PC-3 (cell line): Measurements from ENCODE around the gene ZNF316. TPM values are rescaled to one million over a fixed set of nuclear protein-coding genes. Genes with fewer than 3 reads are reported as not detected.
"Not testable (repeated sequence)": the region's sequence is repeated elsewhere in the genome, so short reads cannot be mapped to it uniquely, and the experiment has no call there.

Experiments
- ATAC-seq: fragments of 200-7000 bp; cut with Tn5 transposase; 2 replicates; pipeline ENCODE4 v1.9.1; 2020; ENCODE audit warnings: mild to moderate bottlenecking, moderate library complexity
- BruUV-seq: library from RNA; stranded (reverse); fragments of 400-500 nt; replicated peaks from 2 replicates; lab custom pipeline; 2021; lab: Mats Ljungman, UMichigan
- CTCF ChIA-PET: fragments of 300-600 bp; sonication (Branson Sonifier 250); formaldehyde crosslinking; loops from one replicate; lab custom pipeline; 2022; ENCODE audit warnings: antibody characterized with exemption; lab: Charles Lee
- POLR2A ChIA-PET: fragments of 300-600 bp; sonication (Branson Sonifier 250); formaldehyde crosslinking; loops from one replicate; lab custom pipeline; 2022; ENCODE audit warnings: antibody characterized with exemption; ENCODE audit not compliant: unreplicated experiment; lab: Charles Lee
- DNase-seq: peaks from one replicate; pipeline ENCODE4 v3.0.0-alpha.2; 2015
- H2AFZ ChIP-seq: fragments of 300-600 bp; sonication (generic); 2 replicates; pipeline ENCODE4 v1.6.0; 2016; ENCODE audit warnings: antibody characterized with exemption, low read length
- H3F3A ChIP-seq: fragments of 300-600 bp; sonication (generic); one replicate; pipeline ENCODE4 v1.6.0; 2017; ENCODE audit warnings: antibody characterized with exemption, low read length, control low read depth, mild to moderate bottlenecking; ENCODE audit not compliant: unreplicated experiment
- H3K27ac ChIP-seq: fragments of 300-600 bp; sonication (generic); 2 replicates; pipeline ENCODE4 v1.5.1; 2016; ENCODE audit warnings: mild to moderate bottlenecking, low read length
- H3K27me3 ChIP-seq: fragments of 300-600 bp; sonication (generic); 2 replicates; pipeline ENCODE4 v1.6.1; 2016; ENCODE audit warnings: low read length, mixed read lengths
- H3K36me3 ChIP-seq: fragments of 300-600 bp; sonication (generic); 2 replicates; pipeline ENCODE4 v1.6.1; 2016; ENCODE audit warnings: low read depth, mixed run types, low read length, mixed read lengths
- H3K4me1 ChIP-seq: fragments of 300-600 bp; sonication (generic); 2 replicates; pipeline ENCODE4 v1.5.1; 2016; ENCODE audit warnings: low read length; ENCODE audit not compliant: insufficient read depth
- H3K4me2 ChIP-seq: fragments of 300-600 bp; sonication (generic); 2 replicates; pipeline ENCODE4 v1.6.0; 2016; ENCODE audit warnings: low read length
- H3K4me3 ChIP-seq: fragments of 300-600 bp; sonication (generic); 2 replicates; pipeline ENCODE4 v1.5.1; 2016; ENCODE audit warnings: mild to moderate bottlenecking, low read length, mixed read lengths
- H3K79me2 ChIP-seq: fragments of 300-600 bp; sonication (generic); 2 replicates; pipeline ENCODE4 v1.6.1; 2017; ENCODE audit warnings: low read length, mixed read lengths
- H3K9ac ChIP-seq: fragments of 300-600 bp; sonication (generic); 2 replicates; pipeline ENCODE4 v1.6.0; 2016; ENCODE audit warnings: mild to moderate bottlenecking, low read length
- H3K9me2 ChIP-seq: fragments of 300-600 bp; sonication (generic); replicated peaks from 2 replicates; pipeline ENCODE4 v1.6.1; 2016; ENCODE audit warnings: mixed run types, low read length, mixed read lengths
- H3K9me3 ChIP-seq: fragments of 300-600 bp; sonication (generic); 2 replicates; pipeline ENCODE4 v1.6.1; 2016; ENCODE audit warnings: low read length, mixed read lengths
- H4K20me1 ChIP-seq: fragments of 300-600 bp; sonication (generic); 2 replicates; pipeline ENCODE4 v1.6.1; 2016; ENCODE audit warnings: low read length, mixed read lengths
- CTCF ChIP-seq: fragments of 300-600 bp; sonication (generic); conservative IDR thresholded peaks from 2 replicates; pipeline ENCODE4 v1.5.1; 2017; ENCODE audit warnings: antibody characterized with exemption, low read depth, mild to moderate bottlenecking, low read length
- EZH2 ChIP-seq: fragments of 300-600 bp; sonication (generic); IDR thresholded peaks from one replicate; pipeline ENCODE4 v1.6.1; 2017; ENCODE audit warnings: antibody characterized with exemption, mild to moderate bottlenecking, low read length; ENCODE audit not compliant: unreplicated experiment
- EZH2phosphoT487 ChIP-seq: fragments of 300-600 bp; sonication (generic); IDR thresholded peaks from 2 replicates; pipeline ENCODE4 v1.6.1; 2018; ENCODE audit warnings: mild to moderate bottlenecking, antibody characterized with exemption, low read length, borderline replicate concordance
- intact Hi-C: fragments of 100-400 bp; cut with micrococcal nuclease; formaldehyde crosslinking; loops from 2 replicates; pipeline ENCODE4 v1.9.0; 2023
- total RNA-seq: library from RNA; depleted of rRNA; stranded (reverse); fragments of >200 nt; gene quantifications from 2 replicates; pipeline ENCODE4 v1.2.3, GENCODE V29; 2014

The ZNF316 gene
- total RNA-seq, 1 experiment from 2014 or later, result 17.5 TPM

GRCh38 chr7:6630007-6630849 lies 6.9 kb upstream of the ZNF316 start:
- Histone ChIP-seq H3K4me3 (no peak overlapping the region), H3K27ac (no peak overlapping the region), H3K79me2 (no peaks in the 10 kb centered on the region), H3K9ac (no peak overlapping the region), H4K20me1 (no peaks in the 10 kb centered on the region), H3K36me3 (no peaks in the 10 kb centered on the region), H3K9me3 (no peaks in the 10 kb centered on the region), H3K27me3 (no peaks in the 10 kb centered on the region), H3K4me2 (no peak overlapping the region), H3K9me2 (no peaks in the 10 kb centered on the region), H3F3A (no peaks in the 10 kb centered on the region), H2AFZ (no peak overlapping the region), H3K4me1 (0 out of 2 replicates have a peak, but pooled peaks cover 2% of the 10 kb centered on the region)
- no peak for TF ChIP-seq CTCF
- TF ChIP-seq EZH2, result no peak
- no peak for TF ChIP-seq EZH2phosphoT487
- ATAC-seq (no peak; the same call in 1 of the 2 replicates), DNase-seq (peak; percentile 4)
- POLR2A ChIA-PET, result no interaction called here
- intact Hi-C loops, result no loop called here
- no TSS peak for BruUV-seq
- CTCF ChIA-PET, result no interaction called here

- Histone ChIP-seq H3K4me3 (no peak overlapping the region), H3K79me2 (no peaks in the 10 kb centered on the region), H2AFZ (no peak overlapping the region), H3K4me2 (no peak overlapping the region), H3K9me3 (no peaks in the 10 kb centered on the region), H3K36me3 (no peaks in the 10 kb centered on the region), H3K9me2 (no peaks in the 10 kb centered on the region), H3K9ac (no peak overlapping the region), H3K4me1 (0 out of 2 replicates have a peak, but pooled peaks cover 6% of the 10 kb centered on the region), H3F3A (no peaks in the 10 kb centered on the region), H3K27me3 (no peaks in the 10 kb centered on the region), H3K27ac (no peak overlapping the region), H4K20me1 (no peaks in the 10 kb centered on the region)
- ChIA-PET CTCF (no interaction called here), POLR2A (no interaction called here)
- intact Hi-C loops, result no loop called here
- BruUV-seq, result no TSS peak
- TF ChIP-seq EZH2, result no peak
- TF ChIP-seq CTCF, result no peak
- TF ChIP-seq EZH2phosphoT487, result no peak
- ATAC-seq (peak; percentile 77), DNase-seq (peak; percentile 37)
Measured at GRCh38 chr7:6631605-6632004, 5.5 kb upstream of the ZNF316 start.

- no peak overlapping the region for H3K9ac ChIP-seq
- intact Hi-C loops, result no loop called here
- peaks cover 19% of the 10 kb centered on the region for H3K79me2 ChIP-seq
- no peaks in the 10 kb centered on the region for H4K20me1 ChIP-seq
- ChIA-PET CTCF (no interaction called here), POLR2A (no interaction called here)
- BruUV-seq, result no TSS peak
- DNase-seq, result no peak
- H3K27me3 ChIP-seq, result no peaks in the 10 kb centered on the region
- no peak for ATAC-seq
- TF ChIP-seq EZH2 (no peak), CTCF (no peak), EZH2phosphoT487 (no peak)
- no peak overlapping the region for H3K4me2 ChIP-seq
- H3K4me1 ChIP-seq, result peaks cover 15% of the 10 kb centered on the region; the same call in 1 of the 2 replicates
- no peaks in the 10 kb centered on the region for H3K9me2 ChIP-seq
- H3K36me3 ChIP-seq, result peaks cover under 1% of the 10 kb centered on the region; the same call in 1 of the 2 replicates
- H3K9me3 ChIP-seq, result no peaks in the 10 kb centered on the region
- H2AFZ ChIP-seq, result no peak overlapping the region
- no peaks in the 10 kb centered on the region for H3F3A ChIP-seq
- no peak overlapping the region for H3K27ac ChIP-seq
- no peak overlapping the region for H3K4me3 ChIP-seq
Measured at GRCh38 chr7:6634021-6634420, 3.1 kb upstream of the ZNF316 start.

GRCh38 chr7:6634971-6635370 lies 2.1 kb upstream of the ZNF316 start:
- H4K20me1 ChIP-seq, DNase-seq, H3K27me3 ChIP-seq, H3K9ac ChIP-seq, H3K4me3 ChIP-seq, H3K4me2 ChIP-seq, BruUV-seq, intact Hi-C loops, H3K27ac ChIP-seq, H3K36me3 ChIP-seq, H2AFZ ChIP-seq, H3K9me3 ChIP-seq, H3K9me2 ChIP-seq, ATAC-seq, CTCF ChIA-PET, POLR2A ChIA-PET, H3F3A ChIP-seq: not testable (repeated sequence)
- peaks cover 15% of the 10 kb centered on the region; the same call in 1 of the 2 replicates for H3K4me1 ChIP-seq
- peaks cover 28% of the 10 kb centered on the region for H3K79me2 ChIP-seq
